Liver (tissue), 9 donors: ENCODE data around the gene KIF17. TPM values are rescaled to one million over a fixed set of nuclear protein-coding genes. Genes with fewer than 3 reads are reported as not detected.

Source experiments
- DNase-seq: peaks from one replicate; pipeline ENCODE4 v3.0.0-alpha.2; 2017; ENCODE audit warnings: low spot score
- H3K27ac ChIP-seq, 2 donors: one replicate each; pipeline ENCODE4 v1.7.0; 2013; ENCODE audit warnings: inconsistent platforms in 2 of 2, low read length in 2 of 2, control low read depth in 1 of 2, low read depth in 1 of 2, mild to moderate bottlenecking in 1 of 2
- H3K27me3 ChIP-seq, 4 donors: one replicate each; pipeline versions ENCODE4 v1.6.1 to v1.7.0; 2013; ENCODE audit warnings: low read length in 3 of 4, inconsistent platforms in 1 of 4, mild to moderate bottlenecking in 1 of 4, moderate library complexity in 1 of 4; ENCODE audit not compliant: control insufficient read depth in 4 of 4, insufficient read depth in 4 of 4
- H3K36me3 ChIP-seq, 4 donors: one replicate each; pipeline versions ENCODE4 v1.6.1 to v1.7.0; 2013; ENCODE audit warnings: low read length in 3 of 4, mild to moderate bottlenecking in 3 of 4, low read depth in 1 of 4, moderate library complexity in 1 of 4; ENCODE audit not compliant: control insufficient read depth in 4 of 4, insufficient read depth in 3 of 4
- H3K4me1 ChIP-seq, 4 donors: one replicate each; pipeline versions ENCODE4 v1.6.1 to v1.7.0; 2013; ENCODE audit warnings: low read length in 3 of 4, mild to moderate bottlenecking in 3 of 4, moderate library complexity in 1 of 4; ENCODE audit not compliant: control insufficient read depth in 4 of 4, insufficient read depth in 4 of 4
- H3K4me3 ChIP-seq, 3 donors: one replicate each; pipeline versions ENCODE4 v1.6.1 to v1.7.0; 2013; ENCODE audit warnings: low read length in 3 of 3, control low read depth in 1 of 3, low read depth in 1 of 3, mild to moderate bottlenecking in 1 of 3
- H3K9ac ChIP-seq, 2 donors: one replicate each; pipeline ENCODE4 v1.7.0; 2013; ENCODE audit warnings: low read length in 2 of 2, mild to moderate bottlenecking in 2 of 2, moderate library complexity in 2 of 2, control low read depth in 1 of 2, low read depth in 1 of 2
- H3K9me3 ChIP-seq, 4 donors: one replicate each; pipeline versions ENCODE4 v1.6.1 to v1.7.0; 2013; ENCODE audit warnings: low read length in 3 of 4; ENCODE audit not compliant: control insufficient read depth in 4 of 4
- ATF3 ChIP-seq: IDR thresholded peaks from 2 replicates; pipeline ENCODE4 v1.6.1; 2016; ENCODE audit warnings: antibody characterized with exemption
- EGR1 ChIP-seq, 2 donors: IDR thresholded peaks; 2 replicates each; pipeline ENCODE4 v1.6.1; 2016 to 2018; ENCODE audit warnings: antibody characterized with exemption in 2 of 2, low read depth in 2 of 2
- FOXA1 ChIP-seq: IDR thresholded peaks from 2 replicates; pipeline ENCODE4 v1.6.1; 2016; ENCODE audit warnings: antibody characterized with exemption
- FOXA2 ChIP-seq: IDR thresholded peaks from 2 replicates; pipeline ENCODE4 v1.6.1; 2016; ENCODE audit warnings: antibody characterized with exemption
- GABPA ChIP-seq, 2 donors: IDR thresholded peaks in 1 of 2; conservative IDR thresholded peaks in 1 of 2; 2 replicates each; pipeline ENCODE4 v1.6.1; 2016; ENCODE audit warnings: antibody characterized with exemption in 2 of 2, mild to moderate bottlenecking in 1 of 2, moderate library complexity in 1 of 2
- JUND ChIP-seq, 2 donors: IDR thresholded peaks; 2 replicates each; pipeline ENCODE4 v1.6.1; 2016; ENCODE audit warnings: antibody characterized with exemption in 2 of 2
- NR2F2 ChIP-seq: IDR thresholded peaks from 2 replicates; pipeline ENCODE4 v1.6.1; 2016; ENCODE audit warnings: antibody characterized with exemption
- RAD21 ChIP-seq, 2 donors: IDR thresholded peaks; 2 replicates each; pipeline ENCODE4 v1.6.1; 2016; ENCODE audit warnings: antibody characterized with exemption in 2 of 2, mild to moderate bottlenecking in 2 of 2
- REST ChIP-seq: IDR thresholded peaks from 2 replicates; pipeline ENCODE4 v1.6.1; 2016; ENCODE audit warnings: antibody characterized with exemption, mild to moderate bottlenecking
- SP1 ChIP-seq: IDR thresholded peaks from 2 replicates; pipeline ENCODE4 v1.6.1; 2018; ENCODE audit warnings: antibody characterized with exemption, mild to moderate bottlenecking
- ZBTB33 ChIP-seq: IDR thresholded peaks from 2 replicates; pipeline ENCODE4 v1.6.1; 2016; ENCODE audit warnings: antibody characterized with exemption
- WGBS: extraction: QIAGEN DNeasy Blood & Tissue Kit; methylation state at CpG from one replicate; pipeline ENCODE4 v1.1.7; 2013; 5-methylcytosine and 5-hydroxymethylcytosine counted together
- polyA plus RNA-seq, 2 donors: library from polyadenylated mRNA; stranded (reverse) in 1 of 2; unstranded in 1 of 2; fragments of 200-250 nt in 1 of 2; fragments of >200 nt in 1 of 2; fragmentation: Nextera tagmentation in 1 of 2; extraction: Ambion mirVana in 1 of 2; gene quantifications; one replicate each; pipeline versions ENCODE4 v1.2.1 to v1.2.3, GENCODE V29; 2013 to 2015
- total RNA-seq, 2 donors: library from RNA; depleted of rRNA; stranded (reverse); fragments of >200 nt; gene quantifications; one replicate each; pipeline ENCODE4 v1.2.3, GENCODE V29; 2014
- donor health status: healthy.
- donor health status: healthy.
- donor health status: healthy.
- donor health status: healthy.
- donor health status: healthy.

The KIF17 gene
- total and polyA plus RNA-seq, 4 donors, result 1.0 to 2.7 (median 2.0) TPM

- Histone ChIP-seq H3K9ac (no peak overlapping the region), H3K27me3 (no peaks in the 10 kb centered on the region), H3K36me3 (peaks cover 3 to 14% (median 14%) of the 10 kb centered on the region in 4 donors), H3K9me3 (no peaks in the 10 kb centered on the region), H3K4me3 (no peak overlapping the region), H3K27ac (no peak overlapping the region), H3K4me1 (peaks cover 0 to 5% (median 0%) of the 10 kb centered on the region in 4 donors)
- WGBS, result 91% methylated on average over 1 of the region's 1 CpG
- no peak for DNase-seq
- TF ChIP-seq EGR1 (IDR thresholded peaks at IDR 0.05; ENCODE audit: low read depth in 2 of 2) (no peak), GABPA (IDR thresholded peaks at IDR 0.05 in 1 of 2, conservative IDR thresholded peaks at IDR 0.05 in 1 of 2) (no peak), NR2F2 (no peak), REST (no peak), FOXA2 (no peak), ATF3 (no peak), SP1 (no peak), RAD21 (IDR thresholded peaks at IDR 0.05) (no peak), FOXA1 (no peak)
Observed at GRCh38 chr1:20619999-20620398, 97.8 kb downstream of the KIF17 start.

GRCh38 chr1:20618550-20618949, 99.3 kb downstream of the KIF17 start:
- H3K36me3 ChIP-seq, result peaks cover 3 to 14% (median 14%) of the 10 kb centered on the region in 4 donors

More at GRCh38 chr1:20618550-20618949, 99.3 kb downstream of the KIF17 start:
- no peak overlapping the region for H3K27ac ChIP-seq
- H3K4me3 ChIP-seq, result no peak overlapping the region
- H3K9me3 ChIP-seq, result no peaks in the 10 kb centered on the region
- no peak overlapping the region for H3K9ac ChIP-seq
- no peak for DNase-seq
- TF ChIP-seq FOXA1 (no peak), JUND (IDR thresholded peaks at IDR 0.05) (no peak), ZBTB33 (no peak), REST (no peak)
- no peaks in the 10 kb centered on the region for H3K27me3 ChIP-seq
- H3K4me1 ChIP-seq, result peaks cover 0 to 8% (median 5%) of the 10 kb centered on the region in 4 donors
- 72% methylated on average over 4 of the region's 4 CpGs for WGBS
